HG03108 (cell line): ENCODE measurements around the gene IFRD1.

Source experiments
- ATAC-seq: cut with Tn5 transposase; IDR thresholded peaks from one replicate; pipeline ENCODE4 v1.9.1; 2021; ENCODE audit warnings: moderate library complexity; ENCODE audit not compliant: unreplicated experiment

The IFRD1 gene

GRCh38 chr7:112485766-112486165, 35.5 kb downstream of the IFRD1 start:
- ATAC-seq = no peak

GRCh38 chr7:112487457-112488263, 37.4 kb downstream of the IFRD1 start:
- no peak for ATAC-seq

GRCh38 chr7:112488264-112488552, 37.9 kb downstream of the IFRD1 start:
- ATAC-seq = no peak

GRCh38 chr7:112492186-112492585, 41.9 kb downstream of the IFRD1 start:
- ATAC-seq = no peak

GRCh38 chr7:112494656-112495055, 44.4 kb downstream of the IFRD1 start:
- ATAC-seq = no peak

GRCh38 chr7:112495156-112495788, 45.0 kb downstream of the IFRD1 start:
- ATAC-seq = no peak

- peak; percentile 51 for ATAC-seq
These were observed 45.7 kb downstream of the IFRD1 start for GRCh38 chr7:112495810-112496462.

- ATAC-seq = no peak
These were observed 47.2 kb downstream of the IFRD1 start for GRCh38 chr7:112497481-112497880.

- no peak for ATAC-seq
These were observed 50.4 kb downstream of the IFRD1 start for GRCh38 chr7:112500619-112501018.

GRCh38 chr7:112501801-112502503, 51.7 kb downstream of the IFRD1 start:
- no peak for ATAC-seq

GRCh38 chr7:112502700-112503099, 52.4 kb downstream of the IFRD1 start:
- no peak for ATAC-seq

GRCh38 chr7:112503361-112503972, 53.2 kb downstream of the IFRD1 start:
- ATAC-seq = no peak

GRCh38 chr7:112504093-112504695, 53.9 kb downstream of the IFRD1 start:
- no peak for ATAC-seq

GRCh38 chr7:112505495-112505894, 55.2 kb downstream of the IFRD1 start:
- ATAC-seq = no peak

- ATAC-seq = no peak
These were observed 58.1 kb downstream of the IFRD1 start for GRCh38 chr7:112508404-112508803.

GRCh38 chr7:112509402-112509801, 59.1 kb downstream of the IFRD1 start:
- no peak for ATAC-seq

- no peak for ATAC-seq
These were observed 59.9 kb downstream of the IFRD1 start for GRCh38 chr7:112510001-112510742.

- no peak for ATAC-seq
These were observed 60.5 kb downstream of the IFRD1 start for GRCh38 chr7:112510743-112511110.

- ATAC-seq = no peak
These were observed 61.4 kb downstream of the IFRD1 start for GRCh38 chr7:112511451-112512202.
